BLaER1 (cell line): ENCODE measurements around the gene SFXN3.

Experiments used
- H3K27ac ChIP-seq: shearing (Covaris generic); formaldehyde crosslinking; 2 replicates; pipeline ENCODE4 v1.8.1; 2022
- H3K27me3 ChIP-seq: shearing (Covaris generic); formaldehyde crosslinking; 2 replicates; pipeline ENCODE4 v1.8.1; 2022
- H3K36me3 ChIP-seq: shearing (Covaris generic); formaldehyde crosslinking; 2 replicates; pipeline ENCODE4 v1.8.1; 2022
- H3K4me1 ChIP-seq: shearing (Covaris generic); formaldehyde crosslinking; 2 replicates; pipeline ENCODE4 v1.8.1; 2022
- H3K4me2 ChIP-seq: shearing (Covaris generic); formaldehyde crosslinking; 2 replicates; pipeline ENCODE4 v1.8.1; 2022
- H3K4me3 ChIP-seq: shearing (Covaris generic); formaldehyde crosslinking; 2 replicates; pipeline ENCODE4 v1.8.1; 2022
- H3K9ac ChIP-seq: shearing (Covaris generic); formaldehyde crosslinking; 2 replicates; pipeline ENCODE4 v1.8.1; 2022
- H3K9me3 ChIP-seq: shearing (Covaris generic); formaldehyde crosslinking; 2 replicates; pipeline ENCODE4 v1.8.1; 2022
- H4K20me1 ChIP-seq: shearing (Covaris generic); formaldehyde crosslinking; 2 replicates; pipeline ENCODE4 v1.8.1; 2022
- Cebpa-rat ChIP-seq: shearing (Covaris generic); IDR thresholded peaks from 2 replicates; pipeline ENCODE4 v1.8.1; 2022

The SFXN3 gene

DNA sequence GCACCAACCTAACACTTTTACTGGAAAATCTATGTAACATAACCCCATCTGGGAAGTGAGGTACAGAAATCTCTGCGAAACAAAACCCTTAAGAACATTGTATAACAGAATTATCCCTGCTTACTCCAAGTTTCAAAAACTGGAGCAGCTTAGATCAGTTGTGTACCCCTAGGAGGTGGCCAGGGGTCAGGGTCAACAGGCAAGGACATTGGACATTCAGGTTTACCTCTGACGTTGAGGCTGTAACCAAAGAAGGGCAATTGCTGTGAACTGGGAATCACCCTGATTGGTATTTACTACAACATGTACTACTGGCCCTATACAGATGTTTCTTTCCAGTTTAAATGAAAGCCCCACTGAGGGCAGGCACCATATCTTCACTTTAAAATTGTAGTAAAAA, 13.1 kb downstream of the SFXN3 start:
- H3K9ac ChIP-seq = no peak overlapping the region
- H3K4me2 ChIP-seq = peak overlapping the region; percentile 93; the same call in 1 of the 2 replicates
- H3K4me3 ChIP-seq = no peak overlapping the region
- H3K27ac ChIP-seq = no peak overlapping the region
- peaks cover 45% of the 10 kb centered on the region for H3K4me1 ChIP-seq
- H3K9me3 ChIP-seq = no peaks in the 10 kb centered on the region
- H4K20me1 ChIP-seq = peaks cover 13% of the 10 kb centered on the region; the same call in 1 of the 2 replicates
- no peak for TF ChIP-seq Cebpa-rat
- peaks cover 17% of the 10 kb centered on the region for H3K36me3 ChIP-seq
- H3K27me3 ChIP-seq = peaks cover 39% of the 10 kb centered on the region

- H3K36me3 ChIP-seq = peaks cover 6% of the 10 kb centered on the region; the same call in 1 of the 2 replicates
- TF ChIP-seq Cebpa-rat = no peak
- H3K4me3 ChIP-seq = no peak overlapping the region
- H3K9me3 ChIP-seq = no peaks in the 10 kb centered on the region
- H3K4me1 ChIP-seq = peaks cover 48% of the 10 kb centered on the region
- peaks cover 48% of the 10 kb centered on the region for H3K27me3 ChIP-seq
- H3K4me2 ChIP-seq = peak overlapping the region; percentile 64
- no peak overlapping the region for H3K9ac ChIP-seq
- H4K20me1 ChIP-seq = peaks cover 31% of the 10 kb centered on the region; the same call in 1 of the 2 replicates
- no peak overlapping the region for H3K27ac ChIP-seq
Measured at GRCh38 chr10:101046332-101047238, 15.6 kb downstream of the SFXN3 start.

GRCh38 chr10:101047268-101047667, 16.2 kb downstream of the SFXN3 start:
- no peaks in the 10 kb centered on the region for H3K9me3 ChIP-seq
- peaks cover 48% of the 10 kb centered on the region for H3K27me3 ChIP-seq
- no peak overlapping the region for H3K9ac ChIP-seq
- no peak for TF ChIP-seq Cebpa-rat
- H3K4me3 ChIP-seq = no peak overlapping the region
- H3K4me2 ChIP-seq = peak overlapping the region; percentile 64
- peaks cover 41% of the 10 kb centered on the region for H3K4me1 ChIP-seq
- H3K36me3 ChIP-seq = peaks cover 10% of the 10 kb centered on the region; the same call in 1 of the 2 replicates
- H4K20me1 ChIP-seq = peaks cover 31% of the 10 kb centered on the region; the same call in 1 of the 2 replicates
- no peak overlapping the region for H3K27ac ChIP-seq

DNA sequence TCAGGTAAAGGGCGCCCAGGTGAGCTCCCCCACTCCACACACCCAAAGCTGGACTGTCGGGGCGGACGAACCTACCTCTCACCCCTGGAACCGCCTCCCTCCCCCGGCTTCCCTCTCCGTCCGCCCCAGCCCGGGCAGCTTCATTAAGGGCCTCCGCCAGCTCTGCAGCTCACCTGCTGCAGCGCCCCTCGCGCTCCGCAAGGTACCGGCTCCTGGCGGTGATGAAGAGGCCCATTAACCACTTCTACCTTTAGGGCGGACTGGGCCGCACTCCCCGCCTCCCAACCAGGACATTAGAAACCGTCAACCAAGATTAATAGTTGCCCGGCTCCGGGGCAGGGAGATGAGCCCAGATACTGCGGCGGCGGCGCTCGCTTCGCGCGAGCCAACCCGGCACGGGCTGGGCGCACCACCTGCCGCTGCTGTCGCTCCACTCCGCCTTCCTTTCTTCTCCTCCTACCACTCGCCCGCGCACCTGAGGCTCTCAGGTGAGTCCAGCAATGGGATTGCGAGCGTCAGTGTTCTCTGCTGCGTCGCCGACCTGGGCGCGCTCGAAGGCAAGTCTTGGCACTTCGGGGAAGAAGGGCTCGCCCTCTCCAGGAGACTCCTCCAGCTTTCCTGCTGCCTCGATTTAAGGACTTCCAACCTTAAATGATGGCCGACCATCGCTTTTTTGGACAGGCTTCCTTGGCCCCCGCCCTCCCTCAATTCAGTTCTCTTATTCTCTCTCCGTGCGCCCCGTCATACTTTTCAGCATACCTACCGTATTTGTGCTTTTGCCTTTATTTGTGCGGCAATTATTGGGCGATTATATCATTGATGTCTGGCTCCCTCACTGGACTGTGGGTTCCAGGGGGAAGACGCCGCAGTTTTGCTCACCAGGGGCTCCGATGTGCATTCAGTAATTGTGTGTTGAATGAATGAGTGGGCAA, 17.2 kb downstream of the SFXN3 start:
- no peak overlapping the region for H3K4me3 ChIP-seq
- H3K4me2 ChIP-seq = no peak overlapping the region
- H3K4me1 ChIP-seq = peaks cover 32% of the 10 kb centered on the region
- peaks cover 11% of the 10 kb centered on the region; the same call in 1 of the 2 replicates for H3K36me3 ChIP-seq
- H3K27me3 ChIP-seq = peaks cover 48% of the 10 kb centered on the region
- no peak overlapping the region for H3K27ac ChIP-seq
- peaks cover 33% of the 10 kb centered on the region; the same call in 1 of the 2 replicates for H4K20me1 ChIP-seq
- no peak overlapping the region for H3K9ac ChIP-seq
- no peak for TF ChIP-seq Cebpa-rat
- no peaks in the 10 kb centered on the region for H3K9me3 ChIP-seq

GRCh38 chr10:101050208-101051069, 19.4 kb downstream of the SFXN3 start:
- H3K9ac ChIP-seq = no peak overlapping the region
- H3K4me2 ChIP-seq = peak overlapping the region; percentile 71
- peaks cover 44% of the 10 kb centered on the region for H3K4me1 ChIP-seq

GRCh38 chr10:101052285-101052684, 21.3 kb downstream of the SFXN3 start:
- TF ChIP-seq Cebpa-rat = no peak
- H4K20me1 ChIP-seq = peaks cover 58% of the 10 kb centered on the region
- H3K9me3 ChIP-seq = no peaks in the 10 kb centered on the region
- no peak overlapping the region for H3K9ac ChIP-seq
- H3K27ac ChIP-seq = no peak overlapping the region
- H3K36me3 ChIP-seq = peaks cover 37% of the 10 kb centered on the region
- H3K27me3 ChIP-seq = peaks cover 27% of the 10 kb centered on the region
- no peak overlapping the region for H3K4me3 ChIP-seq
- H3K4me1 ChIP-seq = peaks cover 54% of the 10 kb centered on the region
- no peak overlapping the region for H3K4me2 ChIP-seq

More at GRCh38 chr10:101050208-101051069, 19.4 kb downstream of the SFXN3 start:
- Histone ChIP-seq H3K36me3 (peaks cover 24% of the 10 kb centered on the region), H3K4me3 (no peak overlapping the region), H3K27me3 (peaks cover 43% of the 10 kb centered on the region), H3K9me3 (no peaks in the 10 kb centered on the region), H3K27ac (no peak overlapping the region), H4K20me1 (peaks cover 55% of the 10 kb centered on the region)
- no peak for TF ChIP-seq Cebpa-rat

DNA sequence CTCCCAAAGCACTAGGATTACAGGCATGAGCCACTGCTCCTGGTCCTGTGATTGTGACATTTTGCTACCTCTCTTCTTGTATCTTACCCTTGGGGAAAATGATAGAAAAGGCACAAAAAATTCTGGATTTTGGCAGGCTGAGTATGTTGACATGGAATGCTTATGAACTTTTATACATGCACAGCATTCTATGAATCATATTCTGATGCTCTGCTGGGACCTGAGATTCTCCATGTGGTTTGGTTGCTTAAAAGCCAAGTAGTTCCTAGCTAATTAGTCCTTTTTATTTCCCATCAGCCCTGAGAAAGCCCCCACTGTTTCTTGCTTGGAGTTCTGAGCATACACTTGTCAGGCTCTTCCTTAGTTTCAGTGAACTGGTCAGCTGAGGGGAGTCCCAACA, 22.5 kb downstream of the SFXN3 start:
- no peak overlapping the region for H3K4me2 ChIP-seq
- H3K4me1 ChIP-seq = peaks cover 62% of the 10 kb centered on the region

GRCh38 chr10:101054351-101054750, 23.3 kb downstream of the SFXN3 start:
- Histone ChIP-seq H3K9ac (no peak overlapping the region), H3K27ac (no peak overlapping the region), H3K4me3 (no peak overlapping the region), H3K4me1 (peaks cover 71% of the 10 kb centered on the region), H4K20me1 (peaks cover 45% of the 10 kb centered on the region), H3K4me2 (peak overlapping the region; percentile 95), H3K36me3 (peaks cover 34% of the 10 kb centered on the region), H3K9me3 (no peaks in the 10 kb centered on the region), H3K27me3 (peaks cover 7% of the 10 kb centered on the region)
- no peak for TF ChIP-seq Cebpa-rat

More for the DNA sequence above, 22.5 kb downstream of the SFXN3 start:
- peaks cover 15% of the 10 kb centered on the region for H3K27me3 ChIP-seq
- no peaks in the 10 kb centered on the region for H3K9me3 ChIP-seq
- H3K27ac ChIP-seq = no peak overlapping the region
- no peak overlapping the region for H3K4me3 ChIP-seq
- TF ChIP-seq Cebpa-rat = no peak
- H3K36me3 ChIP-seq = peaks cover 34% of the 10 kb centered on the region
- H4K20me1 ChIP-seq = peaks cover 51% of the 10 kb centered on the region
- H3K9ac ChIP-seq = no peak overlapping the region

- peaks cover 44% of the 10 kb centered on the region for H4K20me1 ChIP-seq
- peaks cover 34% of the 10 kb centered on the region for H3K36me3 ChIP-seq
- no peak for TF ChIP-seq Cebpa-rat
- H3K27me3 ChIP-seq = peaks cover 3% of the 10 kb centered on the region; the same call in 1 of the 2 replicates
- peaks cover 76% of the 10 kb centered on the region for H3K4me1 ChIP-seq
- H3K9ac ChIP-seq = no peak overlapping the region
- H3K4me2 ChIP-seq = peak overlapping the region; percentile 95
- no peak overlapping the region for H3K4me3 ChIP-seq
- H3K27ac ChIP-seq = no peak overlapping the region
- H3K9me3 ChIP-seq = no peaks in the 10 kb centered on the region
Measured at GRCh38 chr10:101054876-101055275, 23.8 kb downstream of the SFXN3 start.
